Right atrium auricular region (tissue), 2 donors: ENCODE results near the gene THEM4. TPM values are rescaled to one million over a fixed set of nuclear protein-coding genes. Genes with fewer than 3 reads are reported as not detected.

Experiments used
- DNase-seq: peaks from one replicate; pipeline ENCODE4 v3.0.0-alpha.2; 2019; ENCODE audit warnings: low spot score
- H3K27ac ChIP-seq, 2 donors: fragments of 200-600 bp; sonication (generic); 1 replicate in 1 of 2; 2 replicates in 1 of 2; pipeline ENCODE4 v1.5.1; 2016 to 2019
- H3K27me3 ChIP-seq, 2 donors: fragments of 200-600 bp; sonication (generic); one replicate each; pipeline versions ENCODE4 v1.5.1 to v1.6.0; 2017 to 2019
- H3K36me3 ChIP-seq: fragments of 200-600 bp; sonication (generic); one replicate; pipeline ENCODE4 v1.5.1; 2016
- H3K4me1 ChIP-seq, 2 donors: fragments of 200-600 bp; sonication (generic); one replicate each; pipeline versions ENCODE4 v1.5.1 to v1.6.0; 2017 to 2019
- H3K4me3 ChIP-seq, 2 donors: fragments of 200-600 bp; sonication (generic); 1 replicate in 1 of 2; 2 replicates in 1 of 2; pipeline ENCODE4 v1.5.1; 2017 to 2019; ENCODE audit warnings: mild to moderate bottlenecking in 1 of 2, moderate library complexity in 1 of 2
- H3K9me3 ChIP-seq, 2 donors: fragments of 200-600 bp; sonication (generic); one replicate each; pipeline ENCODE4 v1.5.1; 2019
- CTCF ChIP-seq, 2 donors: fragments of 200-600 bp; sonication (generic); IDR thresholded peaks; one replicate each; pipeline ENCODE4 v1.5.1; 2019; ENCODE audit warnings: antibody characterized with exemption in 2 of 2
- total RNA-seq, 2 donors: library from RNA; depleted of rRNA; stranded (reverse); fragments of >200 nt; gene quantifications; one replicate each; pipeline ENCODE4 v1.1.0, GENCODE V29; 2016

Gene THEM4
- total RNA-seq, 2 donors from 2014 or later: 18.5 to 23.1 TPM

- Histone ChIP-seq H3K4me3 (peak within 1 kb of the TSS; percentile 20 to 25), H3K36me3 (no peaks in the 10 kb centered on the region), H3K27me3 (no peaks in the 10 kb centered on the region), H3K4me1 (peaks cover 0 to 32% of the 10 kb centered on the region in 2 donors), H3K27ac (peak within 1 kb of the TSS; percentile 41 to 51), H3K9me3 (no peaks in the 10 kb centered on the region)
- no peak for TF ChIP-seq CTCF (IDR thresholded peaks at IDR 0.05)
- no peak for DNase-seq
Measured at GRCh38 chr1:151831605-151832004, 77.7 kb downstream of the THEM4 start, which contains the start of gene RORC. RORC (minus strand) TSS chr1:151831802; CDS start chr1:151831764, 38 bp downstream.

- Histone ChIP-seq H3K27me3 (no peaks in the 10 kb centered on the region), H3K4me1 (peaks cover 0 to 32% of the 10 kb centered on the region in 2 donors), H3K4me3 (peak overlapping the region; percentile 20 to 25), H3K27ac (peak overlapping the region; percentile 41 to 47), H3K9me3 (no peaks in the 10 kb centered on the region), H3K36me3 (no peaks in the 10 kb centered on the region)
- no peak for TF ChIP-seq CTCF (IDR thresholded peaks at IDR 0.05)
- DNase-seq: no peak
Measured at GRCh38 chr1:151831256-151831591, 78.1 kb downstream of the THEM4 start.

- TF ChIP-seq CTCF (IDR thresholded peaks at IDR 0.05): no peak
- Histone ChIP-seq H3K4me1 (peaks cover 0 to 32% of the 10 kb centered on the region in 2 donors), H3K4me3 (no peak overlapping the region), H3K27me3 (no peaks in the 10 kb centered on the region), H3K36me3 (no peaks in the 10 kb centered on the region), H3K9me3 (no peaks in the 10 kb centered on the region), H3K27ac (no peak overlapping the region)
- no peak for DNase-seq
Measured at GRCh38 chr1:151830055-151830454, 79.3 kb downstream of the THEM4 start.

GRCh38 chr1:151829352-151830046, 79.8 kb downstream of the THEM4 start:
- no peaks in the 10 kb centered on the region for H3K36me3 ChIP-seq
- peaks cover 0 to 32% of the 10 kb centered on the region in 2 donors for H3K4me1 ChIP-seq
- no peak for DNase-seq
- H3K27ac ChIP-seq: no peak overlapping the region
- no peaks in the 10 kb centered on the region for H3K27me3 ChIP-seq
- no peak overlapping the region for H3K4me3 ChIP-seq
- no peak for TF ChIP-seq CTCF (IDR thresholded peaks at IDR 0.05)
- no peaks in the 10 kb centered on the region for H3K9me3 ChIP-seq

DNA sequence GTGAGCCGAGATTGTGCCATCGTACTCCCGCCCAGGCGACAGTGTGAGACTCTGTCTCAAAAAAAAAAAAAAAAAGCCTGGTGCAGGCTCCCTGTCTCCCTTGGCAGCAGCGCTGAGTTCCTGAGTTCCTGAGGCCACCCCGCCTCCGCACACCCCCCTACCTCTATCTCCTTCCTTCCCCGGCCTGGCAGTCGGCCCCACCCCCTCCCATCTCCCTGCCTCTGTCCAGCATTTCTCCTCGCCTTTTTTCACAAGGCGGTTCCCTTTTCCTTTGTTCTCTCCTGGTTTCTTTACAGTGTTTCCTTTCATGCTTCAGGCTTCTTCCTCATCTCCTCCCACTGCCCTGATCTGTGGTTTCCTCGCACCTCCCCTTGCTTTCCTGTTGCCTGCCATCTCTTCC, 80.4 kb downstream of the THEM4 start:
- Histone ChIP-seq H3K4me1 (peaks cover 0 to 32% of the 10 kb centered on the region in 2 donors), H3K36me3 (no peaks in the 10 kb centered on the region), H3K27ac (no peak overlapping the region), H3K9me3 (no peaks in the 10 kb centered on the region), H3K27me3 (no peaks in the 10 kb centered on the region), H3K4me3 (no peak overlapping the region)
- no peak for TF ChIP-seq CTCF (IDR thresholded peaks at IDR 0.05)
- no peak for DNase-seq

- no peaks in the 10 kb centered on the region for H3K27me3 ChIP-seq
- no peak overlapping the region for H3K27ac ChIP-seq
- H3K9me3 ChIP-seq: no peaks in the 10 kb centered on the region
- H3K36me3 ChIP-seq: no peaks in the 10 kb centered on the region
- DNase-seq: no peak
- TF ChIP-seq CTCF (IDR thresholded peaks at IDR 0.05): no peak
- H3K4me1 ChIP-seq: peaks cover 0 to 29% of the 10 kb centered on the region in 2 donors
- no peak overlapping the region for H3K4me3 ChIP-seq
Measured at GRCh38 chr1:151827853-151828252, 81.5 kb downstream of the THEM4 start.
